ENCODE results near the gene TMEM267. TPM values are rescaled to one million over a fixed set of nuclear protein-coding genes. Genes with fewer than 3 reads are reported as not detected.
"Not testable (repeated sequence)": the region's sequence is repeated elsewhere in the genome, so short reads cannot be mapped to it uniquely, and the experiment has no call there.

TMEM267 gene, protein sequence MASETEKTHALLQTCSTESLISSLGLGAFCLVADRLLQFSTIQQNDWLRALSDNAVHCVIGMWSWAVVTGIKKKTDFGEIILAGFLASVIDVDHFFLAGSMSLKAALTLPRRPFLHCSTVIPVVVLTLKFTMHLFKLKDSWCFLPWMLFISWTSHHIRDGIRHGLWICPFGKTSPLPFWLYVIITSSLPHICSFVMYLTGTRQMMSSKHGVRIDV
- 23.8 and 35.8 TPM in 2 replicates for total RNA-seq
- 24.9 TPM for polyA plus RNA-seq (2012)

DNA sequence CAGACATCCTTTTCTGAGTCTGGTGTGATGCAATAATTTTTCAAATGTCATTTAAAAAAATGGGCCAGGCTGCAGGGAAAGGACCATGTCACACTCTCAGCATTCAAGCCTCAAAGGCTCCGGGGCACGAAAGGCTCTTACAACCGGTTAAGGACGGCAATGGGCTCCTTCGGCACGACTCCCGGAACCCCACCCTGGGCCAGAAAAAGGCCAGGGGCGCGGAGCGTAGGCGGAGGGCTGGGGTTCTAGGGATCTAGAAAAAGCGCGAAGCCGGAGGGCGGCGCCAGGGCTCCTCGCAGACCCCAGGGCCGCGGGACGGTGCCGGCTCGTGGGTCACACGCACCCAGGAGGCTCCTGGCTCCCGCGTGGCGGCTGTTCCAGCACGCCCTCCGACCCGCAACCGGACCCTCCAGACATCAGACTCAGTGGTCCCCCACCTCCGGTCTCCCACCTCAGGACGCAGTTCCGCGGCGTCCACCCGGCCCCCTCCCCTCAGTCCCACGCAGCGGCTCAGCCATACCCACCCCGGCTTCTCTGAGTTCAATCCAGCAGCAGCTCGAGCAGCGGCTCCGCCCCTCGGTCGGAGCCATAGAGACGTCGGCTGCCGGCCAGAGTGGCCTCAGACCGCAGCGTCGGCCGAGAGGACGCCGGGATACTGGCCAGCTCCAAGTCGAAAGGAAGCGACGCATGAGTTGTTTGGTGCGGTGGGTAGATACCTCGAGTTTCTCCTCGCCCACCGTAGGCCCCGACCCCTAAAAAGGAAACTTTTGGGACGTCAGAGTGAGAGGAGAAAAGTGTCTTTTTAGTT is at the start of gene TMEM267:
Gene TMEM267, minus strand, starts transcription at position 568 of the 808 bp plus-strand sequence. CDS start 29,896 bp downstream, outside the sequence.
- DNase-seq (ENCODE audit: low read depth), result peak; percentile 96

- peak; percentile 30 for DNase-seq (ENCODE audit: low read depth)
Observed at GRCh38 chr5:43530648-43531047, 47.0 kb upstream of the TMEM267 start.

DNA sequence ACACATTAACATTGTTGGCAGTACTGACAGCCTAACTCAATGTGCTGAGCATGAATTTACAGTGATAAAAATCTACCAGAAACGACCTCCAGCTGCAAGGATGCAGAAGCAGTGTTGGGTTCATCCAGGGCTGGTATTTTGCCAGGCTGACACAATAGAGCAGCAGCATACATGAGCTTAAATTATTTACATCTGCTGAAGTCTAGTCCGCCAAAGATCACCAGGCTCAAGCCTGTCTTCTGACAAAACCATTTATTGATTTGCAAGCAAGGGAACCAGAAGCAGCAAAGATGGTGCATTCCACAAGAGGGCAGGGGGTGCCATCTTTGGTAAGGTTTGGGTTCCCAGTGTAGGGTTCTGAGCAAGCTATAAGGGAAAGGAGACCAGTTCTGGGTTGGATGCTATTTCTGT is 40.0 kb upstream of the TMEM267 start:
- DNase-seq (ENCODE audit: low read depth), result no peak

DNA sequence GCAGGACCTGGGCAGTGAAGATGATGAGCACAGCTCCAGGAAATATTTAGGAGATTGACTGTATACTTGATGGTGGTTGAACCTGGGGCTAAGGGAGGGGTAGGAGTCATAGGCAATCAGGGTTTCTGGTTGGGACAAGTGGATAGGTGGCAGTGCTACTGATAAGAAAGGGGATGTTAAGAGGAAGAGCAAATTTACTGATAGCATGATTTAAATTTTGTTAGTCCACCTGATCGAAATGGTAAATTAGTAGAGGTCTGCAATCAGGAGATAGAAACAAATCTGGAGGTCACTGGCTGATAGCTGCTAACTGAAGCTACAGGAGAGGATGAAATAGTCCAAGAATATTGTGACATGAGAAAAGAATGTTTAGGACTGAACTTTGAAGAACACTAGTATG is 37.0 kb upstream of the TMEM267 start:
- DNase-seq (ENCODE audit: low read depth), result no peak

DNA sequence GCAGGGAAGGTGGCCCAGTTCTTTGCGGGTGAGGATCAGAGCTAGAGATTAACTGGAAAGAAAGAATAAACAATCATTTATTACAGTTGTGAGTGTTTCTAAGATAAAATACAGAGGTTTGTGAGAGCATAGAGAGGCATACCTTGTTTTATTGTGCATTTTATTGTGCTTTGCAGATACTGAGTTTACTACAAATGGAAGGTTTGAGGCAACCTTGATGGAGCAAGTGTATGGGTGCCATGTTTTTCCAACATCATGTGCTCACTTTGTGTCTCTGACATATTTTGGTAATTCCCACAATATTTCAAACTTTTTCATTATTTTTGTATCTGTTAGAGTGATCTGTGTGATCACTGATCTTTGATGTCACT is 32.0 kb upstream of the TMEM267 start:
- DNase-seq (ENCODE audit: low read depth), result no peak

GRCh38 chr5:43514816-43515677 is 31.4 kb upstream of the TMEM267 start, which contains the start of gene C5orf34:
TSS of gene C5orf34 (minus strand) at chr5:43515148. CDS start at chr5:43509339, 5,809 bp downstream.
- DNase-seq (ENCODE audit: low read depth), result peak; percentile 97

- DNase-seq (ENCODE audit: low read depth), result peak; percentile 77
Observed at GRCh38 chr5:43514471-43514815, 30.8 kb upstream of the TMEM267 start.

GRCh38 chr5:43514025-43514424 is 30.4 kb upstream of the TMEM267 start:
- no peak for DNase-seq (ENCODE audit: low read depth)

GRCh38 chr5:43511062-43511461 is 27.4 kb upstream of the TMEM267 start:
- DNase-seq (ENCODE audit: low read depth), result not testable (repeated sequence)

GRCh38 chr5:43498581-43498980 is 14.9 kb upstream of the TMEM267 start:
- no peak for DNase-seq (ENCODE audit: low read depth)

GRCh38 chr5:43497311-43498104 is 13.8 kb upstream of the TMEM267 start:
- no peak for DNase-seq (ENCODE audit: low read depth)

DNA sequence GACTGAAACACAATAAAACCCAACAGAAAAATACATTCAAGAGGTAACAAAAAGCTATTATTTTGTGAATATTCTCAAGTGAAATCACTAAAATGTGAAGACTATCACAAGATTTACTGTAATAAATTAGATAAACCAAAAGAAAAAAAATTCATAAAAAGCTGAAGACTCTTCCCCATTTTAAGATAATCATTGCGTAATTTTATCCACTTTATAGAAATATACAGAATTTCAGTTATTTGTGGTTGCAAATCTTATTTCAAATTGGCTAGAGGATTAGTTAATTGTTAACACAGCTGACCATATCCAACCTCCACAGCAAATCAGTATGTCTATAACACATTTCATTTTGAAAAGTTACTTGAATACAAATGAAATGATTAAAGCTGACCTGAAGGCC is 7.7 kb upstream of the TMEM267 start:
- DNase-seq (ENCODE audit: low read depth), result no peak

- DNase-seq (ENCODE audit: low read depth), result no peak
Observed at GRCh38 chr5:43486353-43486752, 2.7 kb upstream of the TMEM267 start.

GRCh38 chr5:43485406-43485805 is 1.7 kb upstream of the TMEM267 start:
- no peak for DNase-seq (ENCODE audit: low read depth)

DNA sequence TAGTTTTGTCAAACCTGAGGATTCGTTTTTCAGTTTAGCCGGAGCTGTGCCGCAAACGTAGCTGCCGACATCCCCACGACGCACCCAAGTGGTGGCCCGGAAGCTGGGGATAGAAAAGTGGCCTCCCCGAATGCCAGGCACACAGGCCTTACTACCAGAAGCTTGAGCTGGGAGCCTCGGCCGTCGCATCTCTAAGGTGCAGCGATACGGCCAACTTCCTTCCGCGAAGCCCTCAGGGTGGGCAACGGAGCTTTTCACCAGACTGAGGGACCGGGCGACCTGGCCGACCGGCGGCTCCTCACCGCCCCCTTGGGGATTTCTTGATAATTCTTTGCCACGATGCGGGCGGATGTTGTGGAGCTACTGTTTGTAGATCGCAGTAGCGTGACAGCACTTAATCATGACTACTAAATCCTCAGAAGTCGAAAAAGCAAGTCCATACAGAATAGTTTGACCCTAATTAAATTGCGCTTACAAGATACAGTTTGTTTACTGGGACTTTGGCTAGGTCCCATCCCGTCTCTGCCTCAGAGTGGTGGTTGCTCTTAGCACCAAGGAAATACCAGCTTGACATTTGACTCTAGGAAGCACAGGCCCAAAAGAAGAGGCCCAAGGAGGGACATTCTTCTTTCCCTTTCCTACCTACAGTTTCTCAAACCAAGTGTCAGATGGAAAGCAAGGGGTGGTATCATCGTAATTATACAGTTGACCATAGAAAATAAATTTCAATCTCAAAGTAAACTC is 613 bp upstream of the TMEM267 start:
- peak; percentile 89 for DNase-seq (ENCODE audit: low read depth)

GRCh38 chr5:43482490-43483297 is 971 bp downstream of the TMEM267 start:
- peak; percentile 43 for DNase-seq (ENCODE audit: low read depth)

- DNase-seq (ENCODE audit: low read depth), result no peak
Observed at GRCh38 chr5:43469671-43470391, 13.8 kb downstream of the TMEM267 start.

DNA sequence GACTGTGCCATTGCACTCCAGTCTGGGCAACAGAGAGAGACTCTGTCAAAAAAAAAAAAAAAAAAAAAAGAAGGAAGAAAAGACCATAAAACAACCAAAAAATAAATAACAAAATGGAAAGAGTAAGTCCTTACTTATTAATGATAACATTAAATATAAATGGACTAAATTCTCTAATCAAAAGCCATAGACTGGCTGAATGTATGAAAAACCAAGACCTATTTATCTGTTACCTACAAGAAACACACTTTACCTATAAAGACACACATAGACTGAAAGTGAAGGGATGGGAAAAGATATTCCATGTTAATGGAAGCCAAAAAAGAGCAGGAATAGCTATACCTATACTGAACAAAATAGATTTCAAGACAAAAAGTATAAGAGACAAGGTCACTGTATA is 16.6 kb downstream of the TMEM267 start:
- no peak for DNase-seq (ENCODE audit: low read depth)

DNA sequence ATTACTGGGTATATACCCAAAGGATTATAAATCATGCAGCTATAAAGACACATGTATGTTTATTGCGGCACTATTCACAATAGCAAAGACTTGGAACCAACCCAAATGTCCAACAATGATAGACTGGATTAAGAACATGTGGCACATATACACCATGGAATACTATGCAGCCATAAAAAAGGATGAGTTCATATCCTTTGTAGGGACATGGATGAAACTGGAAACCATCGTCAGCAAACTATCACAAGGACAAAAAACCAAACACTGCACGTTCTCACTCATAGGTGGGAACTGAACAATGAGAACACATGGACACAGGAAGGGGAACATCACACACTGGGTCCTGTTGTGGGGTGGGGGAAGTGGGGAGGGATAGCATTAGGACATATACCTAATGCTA is 18.2 kb downstream of the TMEM267 start:
- not testable (repeated sequence) for DNase-seq (ENCODE audit: low read depth)
